ENCODE results near the gene TBC1D9. TPM values are rescaled to one million over a fixed set of nuclear protein-coding genes. Genes with fewer than 3 reads are reported as not detected.

The TBC1D9 gene
- total and polyA plus RNA-seq, 7 donors, result 5.4 to 10.2 (median 8.2) TPM

DNA sequence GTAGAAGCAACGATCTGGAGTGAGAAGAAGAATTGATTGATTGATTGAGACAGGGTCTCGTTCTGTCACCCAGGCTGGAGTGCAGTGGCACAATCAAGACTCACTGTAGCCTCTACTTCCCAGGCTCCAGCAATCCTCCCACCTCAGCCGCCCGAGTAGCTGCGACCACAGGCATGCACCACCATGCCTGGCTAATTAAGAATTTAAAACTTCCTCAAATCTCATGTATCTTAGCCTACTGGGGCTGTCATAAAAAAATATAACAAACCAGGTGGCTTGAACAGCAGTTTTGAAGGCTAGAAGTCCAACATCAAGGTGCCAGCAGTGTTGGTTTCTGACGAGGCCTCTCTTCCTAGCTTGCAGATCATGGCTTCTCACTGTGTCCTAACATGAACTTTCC, 18.3 kb upstream of the TBC1D9 start:
- Histone ChIP-seq H3K4me3 (no peak overlapping the region), H3K9me3 (no peaks in the 10 kb centered on the region), H3K27me3 (no peaks in the 10 kb centered on the region), H3K27ac (no peak overlapping the region), H3K4me1 (no peaks in the 10 kb centered on the region), H3K36me3 (no peaks in the 10 kb centered on the region)
- WGBS, 2 donors, result 81 to 85% methylated on average over 6 of the region's 6 CpGs
- no peak for DNase-seq
- intact Hi-C loops (cut with DNase I), result no loop called here
- TF ChIP-seq, protein P1, sequence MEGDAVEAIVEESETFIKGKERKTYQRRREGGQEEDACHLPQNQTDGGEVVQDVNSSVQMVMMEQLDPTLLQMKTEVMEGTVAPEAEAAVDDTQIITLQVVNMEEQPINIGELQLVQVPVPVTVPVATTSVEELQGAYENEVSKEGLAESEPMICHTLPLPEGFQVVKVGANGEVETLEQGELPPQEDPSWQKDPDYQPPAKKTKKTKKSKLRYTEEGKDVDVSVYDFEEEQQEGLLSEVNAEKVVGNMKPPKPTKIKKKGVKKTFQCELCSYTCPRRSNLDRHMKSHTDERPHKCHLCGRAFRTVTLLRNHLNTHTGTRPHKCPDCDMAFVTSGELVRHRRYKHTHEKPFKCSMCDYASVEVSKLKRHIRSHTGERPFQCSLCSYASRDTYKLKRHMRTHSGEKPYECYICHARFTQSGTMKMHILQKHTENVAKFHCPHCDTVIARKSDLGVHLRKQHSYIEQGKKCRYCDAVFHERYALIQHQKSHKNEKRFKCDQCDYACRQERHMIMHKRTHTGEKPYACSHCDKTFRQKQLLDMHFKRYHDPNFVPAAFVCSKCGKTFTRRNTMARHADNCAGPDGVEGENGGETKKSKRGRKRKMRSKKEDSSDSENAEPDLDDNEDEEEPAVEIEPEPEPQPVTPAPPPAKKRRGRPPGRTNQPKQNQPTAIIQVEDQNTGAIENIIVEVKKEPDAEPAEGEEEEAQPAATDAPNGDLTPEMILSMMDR (IDR thresholded peaks at IDR 0.05), result no peak
- TF ChIP-seq POLR2AphosphoS5 (IDR thresholded peaks at IDR 0.05) (no peak), POLR2A (IDR thresholded peaks at IDR 0.05) (no peak), EP300 (IDR thresholded peaks at IDR 0.05) (no peak)

DNA sequence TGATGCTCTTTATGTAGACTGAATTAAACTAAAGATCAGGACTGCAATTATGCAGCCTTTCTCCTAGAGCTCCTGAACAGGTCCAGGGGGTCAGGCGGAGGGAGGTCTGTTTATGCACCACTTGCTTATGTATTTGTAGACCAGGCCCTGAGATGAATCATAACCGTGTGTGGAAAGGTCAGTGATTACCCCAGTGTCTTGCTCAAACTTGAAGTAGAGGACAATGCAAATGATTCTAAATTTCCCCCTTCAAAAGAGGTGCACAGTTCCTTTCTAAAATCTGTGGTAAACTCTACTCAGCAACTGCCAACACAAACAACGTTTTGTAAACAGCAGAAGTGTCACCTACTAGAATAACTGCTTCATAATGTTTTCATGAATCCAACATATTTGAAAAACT, 13.0 kb upstream of the TBC1D9 start:
- TF ChIP-seq EP300 (IDR thresholded peaks at IDR 0.05), result no peak
- no peak for TF ChIP-seq POLR2A (IDR thresholded peaks at IDR 0.05)
- TF ChIP-seq, protein P1 (IDR thresholded peaks at IDR 0.05), result no peak
- no peak for TF ChIP-seq POLR2AphosphoS5 (IDR thresholded peaks at IDR 0.05)
- Histone ChIP-seq H3K4me1 (no peaks in the 10 kb centered on the region), H3K36me3 (no peaks in the 10 kb centered on the region), H3K27ac (no peak overlapping the region), H3K27me3 (no peaks in the 10 kb centered on the region), H3K9me3 (no peaks in the 10 kb centered on the region), H3K4me3 (no peak overlapping the region)
- intact Hi-C loops (cut with DNase I), result no loop called here
- WGBS, 2 donors, result 80 to 83% methylated on average over 3 of the region's 3 CpGs
- DNase-seq, result no peak

DNA sequence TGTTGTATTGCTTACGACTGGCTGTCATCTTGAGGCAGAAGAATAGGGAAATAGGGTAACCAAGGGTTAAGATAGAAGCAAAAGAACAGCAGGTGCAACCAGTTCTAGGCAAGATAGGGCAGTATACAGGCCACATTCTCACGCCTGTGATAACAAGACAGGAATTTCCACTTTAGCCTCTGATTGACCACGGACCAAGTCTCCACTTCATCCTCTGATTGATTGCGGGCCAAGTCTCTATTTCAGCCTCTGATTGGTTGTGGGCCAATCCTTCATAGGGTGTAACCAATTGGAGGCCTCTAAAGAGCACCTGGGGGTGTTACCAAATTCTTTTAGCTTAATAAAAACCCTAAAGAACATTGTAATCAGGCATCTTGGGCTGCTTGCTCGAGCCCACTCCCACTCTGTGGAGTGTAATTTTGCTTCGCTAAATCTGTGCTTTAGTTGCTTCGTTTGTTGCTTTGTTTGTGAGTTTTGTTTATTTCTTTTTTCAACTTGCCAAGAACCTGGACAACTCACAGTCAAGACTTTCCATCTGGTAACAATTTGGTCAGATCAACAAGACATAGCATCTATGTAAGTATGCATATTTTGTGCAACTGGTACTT, 8.7 kb upstream of the TBC1D9 start:
- TF ChIP-seq, protein P1 (IDR thresholded peaks at IDR 0.05), result no peak
- no peak for TF ChIP-seq EP300 (IDR thresholded peaks at IDR 0.05)
- no peaks in the 10 kb centered on the region for H3K4me1 ChIP-seq
- intact Hi-C loops (cut with DNase I), result no loop called here
- no peak overlapping the region for H3K4me3 ChIP-seq
- H3K36me3 ChIP-seq, result no peaks in the 10 kb centered on the region
- H3K27ac ChIP-seq, result no peak overlapping the region
- H3K27me3 ChIP-seq, result no peaks in the 10 kb centered on the region
- DNase-seq, result no peak
- no peaks in the 10 kb centered on the region for H3K9me3 ChIP-seq
- 64 to 80% methylated on average over 7 of the region's 7 CpGs for WGBS, 2 donors

DNA sequence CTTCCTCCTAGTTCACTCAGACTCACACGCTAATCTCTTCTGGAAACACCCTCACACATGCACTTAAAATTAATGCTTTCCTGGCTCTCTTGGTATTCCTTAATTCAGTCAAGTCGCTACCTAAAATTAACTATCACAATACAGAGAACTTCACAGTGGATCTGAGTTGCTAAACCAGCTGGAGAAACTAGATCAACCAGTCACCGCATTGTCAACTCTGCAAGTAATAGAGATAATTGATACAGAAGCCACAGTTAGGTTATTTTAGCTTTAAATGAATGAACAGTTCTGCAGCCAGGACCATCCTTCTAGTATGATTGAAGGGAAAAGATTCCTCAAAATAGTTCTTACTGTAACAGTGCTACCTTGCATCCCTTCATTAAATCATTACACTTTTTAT, 6.0 kb upstream of the TBC1D9 start:
- Histone ChIP-seq H3K27me3 (no peaks in the 10 kb centered on the region), H3K36me3 (no peaks in the 10 kb centered on the region), H3K4me1 (no peaks in the 10 kb centered on the region), H3K4me3 (no peak overlapping the region), H3K27ac (no peak overlapping the region), H3K9me3 (no peaks in the 10 kb centered on the region)
- WGBS, 2 donors, result 91% methylated on average over 3 of the region's 3 CpGs
- intact Hi-C loops (cut with DNase I), result no loop called here
- no peak for TF ChIP-seq EP300 (IDR thresholded peaks at IDR 0.05)
- TF ChIP-seq, protein P1 (IDR thresholded peaks at IDR 0.05), result no peak
- TF ChIP-seq POLR2AphosphoS5 (IDR thresholded peaks at IDR 0.05), result no peak
- no peak for TF ChIP-seq POLR2A (IDR thresholded peaks at IDR 0.05)
- no peak for DNase-seq

DNA sequence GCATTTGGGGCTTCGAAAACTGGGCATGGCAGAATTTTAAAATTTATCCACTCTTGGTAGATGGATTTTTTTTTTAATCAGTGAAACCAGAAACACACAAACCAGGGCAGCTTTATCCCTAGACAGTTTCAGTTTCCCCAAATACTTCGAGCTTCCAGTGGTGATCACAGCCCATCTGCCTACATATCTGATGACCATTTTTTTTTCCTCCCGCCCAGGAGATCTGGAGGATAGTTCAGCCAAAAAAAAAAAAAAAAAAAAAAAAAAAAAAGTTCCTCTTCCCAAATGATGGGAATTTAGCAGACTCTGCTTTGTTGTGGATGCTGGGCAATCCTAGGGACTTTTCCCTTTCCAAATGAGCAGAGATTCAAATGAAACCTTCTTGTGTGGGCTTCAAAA, 1.0 kb upstream of the TBC1D9 start:
- DNase-seq, result no peak
- H3K4me3 ChIP-seq, result peak overlapping the region; percentile 60 to 94 (median 76)
- no peaks in the 10 kb centered on the region for H3K27me3 ChIP-seq
- intact Hi-C loops (cut with DNase I), result loop anchor here (10.0 kb wide), 1 partner anchor 78 kb away; no protein-coding TSS in a partner anchor
- peak overlapping the region; percentile 82 to 98 (median 86) for H3K27ac ChIP-seq
- no peaks in the 10 kb centered on the region for H3K36me3 ChIP-seq
- TF ChIP-seq EP300 (IDR thresholded peaks at IDR 0.05) (no peak), POLR2AphosphoS5 (IDR thresholded peaks at IDR 0.05) (no peak), POLR2A (IDR thresholded peaks at IDR 0.05) (no peak)
- TF ChIP-seq, protein P1 (IDR thresholded peaks at IDR 0.05), result no peak
- H3K9me3 ChIP-seq, result no peaks in the 10 kb centered on the region
- WGBS, 2 donors, result 5 to 22% methylated on average over 3 of the region's 3 CpGs
- peaks cover 0 to 15% (median 6%) of the 10 kb centered on the region in 4 donors for H3K4me1 ChIP-seq

All from sigmoid colon (tissue), 7 donors.